Retina (tissue), 1 donor: ENCODE measurements around the gene SLC66A1.

ENCODE experiments used
- DNase-seq: peaks from one replicate; pipeline ENCODE4 v3.0.0-alpha.2; 2016

Gene SLC66A1

GRCh38 chr1:19365721-19366120, 53.6 kb downstream of the SLC66A1 start:
- no peak for DNase-seq

GRCh38 chr1:19366599-19367536, 54.7 kb downstream of the SLC66A1 start:
- no peak for DNase-seq

- no peak for DNase-seq
Observed at GRCh38 chr1:19367584-19368041, 55.5 kb downstream of the SLC66A1 start.

GRCh38 chr1:19368050-19368449, 55.9 kb downstream of the SLC66A1 start:
- no peak for DNase-seq

GRCh38 chr1:19368964-19369363, 56.8 kb downstream of the SLC66A1 start:
- no peak for DNase-seq

GRCh38 chr1:19369396-19370090, 57.4 kb downstream of the SLC66A1 start:
- no peak for DNase-seq

GRCh38 chr1:19370453-19371170, 58.5 kb downstream of the SLC66A1 start:
- no peak for DNase-seq

- no peak for DNase-seq
Observed at GRCh38 chr1:19371226-19372135, 59.4 kb downstream of the SLC66A1 start.

- no peak for DNase-seq
Observed at GRCh38 chr1:19372136-19372514, 60.0 kb downstream of the SLC66A1 start.

GRCh38 chr1:19372602-19373001, 60.5 kb downstream of the SLC66A1 start:
- no peak for DNase-seq

- no peak for DNase-seq
Observed at GRCh38 chr1:19373211-19374082, 61.3 kb downstream of the SLC66A1 start.

- DNase-seq, result no peak
Observed at GRCh38 chr1:19374083-19374801, 62.1 kb downstream of the SLC66A1 start.

- DNase-seq, result no peak
Observed at GRCh38 chr1:19374926-19375325, 62.8 kb downstream of the SLC66A1 start.

- no peak for DNase-seq
Observed at GRCh38 chr1:19375631-19376400, 63.7 kb downstream of the SLC66A1 start.

- DNase-seq, result no peak
Observed at GRCh38 chr1:19376428-19377372, 64.6 kb downstream of the SLC66A1 start.

GRCh38 chr1:19377812-19378718, 65.9 kb downstream of the SLC66A1 start:
- no peak for DNase-seq
